Measurements from ENCODE around the gene SLC43A2.
"Not testable (repeated sequence)": the region's sequence is repeated elsewhere in the genome, so short reads cannot be mapped to it uniquely, and the experiment has no call there.

SLC43A2 gene

DNA sequence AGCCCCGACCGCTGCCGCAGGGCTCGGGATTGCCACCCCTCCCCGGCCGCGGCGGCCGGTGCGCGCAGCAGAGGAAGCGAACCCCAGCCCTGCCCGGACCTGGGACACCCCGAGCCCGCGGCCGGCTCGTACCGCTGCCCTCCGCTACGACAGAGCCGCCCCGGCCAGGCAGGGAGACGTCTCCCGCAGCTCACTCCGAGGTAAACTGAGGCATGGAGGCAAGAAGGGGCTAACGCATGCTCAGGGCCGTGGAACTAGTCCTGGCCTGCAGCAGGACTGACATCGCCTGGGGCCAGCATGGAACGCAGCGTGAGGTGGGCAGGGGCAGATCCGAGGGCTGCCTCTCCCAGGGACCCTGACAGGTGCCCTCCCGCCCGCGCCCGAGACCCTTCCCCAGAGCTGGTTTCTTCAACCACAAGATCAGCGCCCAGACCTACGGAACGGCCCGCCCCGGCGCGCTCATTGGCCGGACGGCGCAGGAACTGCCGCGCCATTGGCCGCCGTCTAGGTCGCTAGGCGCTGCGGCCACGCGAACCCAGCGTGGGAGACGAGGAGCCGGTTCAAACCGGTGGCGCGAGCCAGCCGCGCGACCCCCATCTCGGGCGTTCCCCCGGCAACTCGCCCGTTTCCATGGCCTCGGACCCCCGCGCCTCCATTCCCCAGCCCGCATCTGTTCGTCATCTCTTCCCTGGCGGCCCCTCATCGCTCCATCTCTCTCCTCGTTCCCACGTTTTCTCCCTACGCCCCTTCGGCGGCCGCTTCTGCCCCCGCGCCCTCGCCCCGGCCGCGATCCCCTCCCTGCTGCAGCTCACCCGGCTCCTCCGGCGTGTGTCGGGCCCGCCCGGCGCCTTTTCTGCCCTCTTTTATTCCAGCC, at the start of gene SLC43A2:
Gene SLC43A2, minus strand, starts transcription at position 853 of the 874 bp plus-strand sequence. CDS start 960 bp downstream, outside the sequence.
- intact Hi-C loops (cut with DNase I), result loop anchor here (2.0 kb wide), 1 partner anchor 21 kb away; the partner anchor contains the start of gene RILP
- peak; percentile 80 to 98 (median 88) for DNase-seq

GRCh38 chr17:1676401-1676800, 47.8 kb upstream of the SLC43A2 start:
- intact Hi-C loops (cut with DNase I), result no loop called here
- peak in 1 of 10 donors; percentile 64 for DNase-seq

DNA sequence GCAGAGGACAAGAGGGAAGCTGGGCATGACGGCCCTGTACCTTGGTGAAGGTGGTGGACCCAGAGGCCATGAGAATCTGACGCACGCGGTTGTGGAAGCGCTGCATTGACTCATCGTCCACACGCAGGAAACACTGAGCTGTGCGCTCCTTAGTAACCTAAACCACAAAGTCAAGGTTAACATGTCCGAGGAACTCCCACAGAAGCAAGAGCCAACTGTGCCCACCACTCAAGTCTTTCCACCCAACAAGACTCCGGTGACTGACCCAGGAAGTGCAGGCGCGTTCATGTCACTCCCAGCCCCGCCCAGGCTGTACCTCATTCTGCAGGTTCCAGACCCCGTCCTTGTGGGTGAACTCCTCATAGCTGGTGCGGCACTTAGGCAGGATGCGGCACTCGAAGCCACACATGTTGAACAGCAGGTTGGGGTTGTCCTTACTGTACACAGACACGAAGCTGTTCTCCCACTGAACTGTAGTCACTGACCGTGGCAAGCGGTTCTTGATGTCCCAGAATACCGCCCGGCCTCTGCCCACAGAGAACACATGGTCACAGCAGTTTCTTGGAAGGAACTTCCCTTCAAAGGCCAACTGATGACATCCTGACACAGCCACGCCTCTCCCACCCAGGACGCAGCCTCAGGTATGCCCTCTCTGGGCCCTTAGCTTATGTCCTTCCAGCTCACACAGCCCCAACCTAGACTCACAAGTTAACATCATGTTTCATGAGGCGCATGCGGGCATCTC, 44.6 kb upstream of the SLC43A2 start:
- intact Hi-C loops (cut with DNase I), result no loop called here
- DNase-seq, result peak in 2 of 10 donors; percentile 58 to 70

DNA sequence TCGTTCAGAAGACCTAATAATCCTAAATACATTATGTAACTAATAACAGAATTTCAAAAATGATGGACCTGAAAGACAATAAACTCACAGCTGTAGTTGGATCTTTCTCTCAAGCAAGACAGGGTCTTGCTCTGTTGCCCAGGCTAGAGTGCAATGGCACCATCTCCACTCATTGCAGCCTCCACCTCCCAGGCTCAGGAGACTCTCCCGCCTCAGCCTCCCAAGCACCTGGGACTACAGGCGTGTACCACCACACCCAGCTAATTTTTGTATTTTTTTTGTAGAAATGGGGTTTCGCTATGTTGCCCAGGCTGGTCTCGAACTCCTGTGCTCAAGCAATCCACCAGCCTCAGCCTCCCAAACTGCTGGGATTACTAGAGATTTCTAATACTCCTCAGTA, 35.3 kb upstream of the SLC43A2 start:
- intact Hi-C loops (cut with DNase I), result not testable (repeated sequence)
- peak in 3 of 10 donors; percentile 15 to 40 (median 19) for DNase-seq

DNA sequence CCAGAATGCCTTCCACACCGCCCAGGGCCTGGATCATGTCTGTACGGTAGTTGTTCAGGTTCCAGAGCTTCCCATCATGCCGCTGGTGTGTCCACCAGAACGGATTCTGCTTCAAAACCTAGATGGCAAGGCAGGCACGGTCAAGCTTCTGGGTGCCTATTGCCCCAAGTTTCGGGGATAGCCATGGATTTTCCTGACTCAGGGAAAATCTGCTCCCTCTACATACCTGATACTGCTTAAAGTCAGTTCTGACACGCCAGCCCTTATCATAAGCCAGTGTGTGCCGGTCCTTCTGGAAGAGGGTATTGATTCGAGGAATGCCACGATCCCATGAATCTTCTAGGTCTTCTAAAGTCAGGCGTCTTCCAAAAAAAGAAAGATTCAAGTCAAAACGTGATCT, 32.4 kb upstream of the SLC43A2 start:
- intact Hi-C loops (cut with DNase I), result no loop called here
- DNase-seq, result peak in 2 of 10 donors; percentile 33 to 42

DNA sequence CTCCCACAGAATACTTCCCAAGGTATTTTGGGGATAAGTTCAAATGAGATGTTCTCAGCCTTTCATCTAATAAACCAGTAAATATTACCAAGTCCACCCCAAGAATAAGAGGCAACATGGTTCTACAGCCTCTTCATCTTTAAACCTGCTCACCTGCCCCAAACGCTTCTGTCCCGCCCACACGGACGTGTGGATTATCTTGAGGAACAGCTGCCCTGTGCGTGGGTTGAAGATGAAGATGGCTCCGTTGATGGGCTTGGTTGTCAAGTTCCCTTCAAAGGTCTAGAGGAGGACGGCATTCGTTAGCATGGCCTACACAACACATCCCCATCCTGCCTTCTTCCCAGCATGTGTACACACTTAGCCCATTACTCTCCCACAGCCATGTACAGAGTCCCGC, 29.5 kb upstream of the SLC43A2 start:
- intact Hi-C loops (cut with DNase I), result no loop called here
- peak in 3 of 10 donors; percentile 8 to 22 (median 15) for DNase-seq

DNA sequence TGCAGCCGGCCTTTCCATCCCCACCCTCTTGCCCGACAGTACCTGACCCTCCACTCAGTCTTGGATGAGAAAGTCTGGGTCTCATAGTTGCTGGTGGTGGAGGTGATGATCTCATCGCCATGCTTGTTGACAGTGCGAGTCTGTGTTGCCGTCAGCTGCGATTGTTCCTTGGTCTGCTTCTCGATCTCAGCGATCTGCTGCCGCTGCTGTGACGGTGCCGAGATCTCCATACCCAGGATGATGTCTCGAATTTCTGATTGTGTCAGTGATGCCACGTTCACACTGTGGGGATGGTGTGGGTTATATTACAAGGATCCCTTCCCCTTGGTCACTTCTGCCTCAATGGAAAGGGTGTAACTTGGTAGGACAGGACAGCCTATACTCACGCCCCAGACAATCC, 25.1 kb upstream of the SLC43A2 start:
- peak in 3 of 10 donors; percentile 2 to 13 (median 6) for DNase-seq
- intact Hi-C loops (cut with DNase I), result no loop called here

DNA sequence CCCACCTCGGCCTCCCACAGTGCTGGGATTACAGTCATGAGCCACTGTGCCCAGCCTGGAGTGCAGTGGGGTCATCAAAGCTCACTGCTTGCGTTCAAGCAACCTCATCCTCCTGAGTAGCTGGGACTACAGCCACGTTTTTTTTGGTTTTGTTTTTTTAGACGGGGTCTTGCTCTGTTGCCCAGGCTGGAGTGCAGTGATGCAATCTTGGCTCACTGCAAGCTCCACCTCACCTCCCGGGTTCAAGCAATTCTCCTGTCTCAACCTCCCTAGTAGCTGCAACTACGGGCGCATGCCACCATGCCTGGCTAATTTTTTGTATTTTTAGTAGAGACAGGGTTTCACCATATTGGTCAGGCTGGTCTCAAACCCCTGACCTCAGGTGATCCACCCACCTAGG, 24.2 kb upstream of the SLC43A2 start:
- DNase-seq, result peak in 2 of 10 donors; percentile 10 to 11
- intact Hi-C loops (cut with DNase I), result not testable (repeated sequence)

DNA sequence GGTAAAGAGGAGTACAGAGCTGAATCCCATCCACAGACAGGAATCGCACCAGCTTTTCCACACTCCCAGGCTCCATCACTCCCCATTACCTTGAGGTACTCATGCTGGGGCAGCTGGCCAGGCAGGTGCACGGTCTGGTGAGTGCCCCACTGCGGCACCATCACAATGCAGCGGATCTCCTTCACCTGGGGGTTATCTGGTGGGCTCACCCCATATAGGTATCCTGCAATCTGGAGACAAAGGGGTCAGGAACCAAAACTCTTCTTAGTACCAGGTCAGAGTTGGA, 22.9 kb upstream of the SLC43A2 start:
- intact Hi-C loops (cut with DNase I), result no loop called here
- peak in 2 of 10 donors; percentile 19 to 32 for DNase-seq

DNA sequence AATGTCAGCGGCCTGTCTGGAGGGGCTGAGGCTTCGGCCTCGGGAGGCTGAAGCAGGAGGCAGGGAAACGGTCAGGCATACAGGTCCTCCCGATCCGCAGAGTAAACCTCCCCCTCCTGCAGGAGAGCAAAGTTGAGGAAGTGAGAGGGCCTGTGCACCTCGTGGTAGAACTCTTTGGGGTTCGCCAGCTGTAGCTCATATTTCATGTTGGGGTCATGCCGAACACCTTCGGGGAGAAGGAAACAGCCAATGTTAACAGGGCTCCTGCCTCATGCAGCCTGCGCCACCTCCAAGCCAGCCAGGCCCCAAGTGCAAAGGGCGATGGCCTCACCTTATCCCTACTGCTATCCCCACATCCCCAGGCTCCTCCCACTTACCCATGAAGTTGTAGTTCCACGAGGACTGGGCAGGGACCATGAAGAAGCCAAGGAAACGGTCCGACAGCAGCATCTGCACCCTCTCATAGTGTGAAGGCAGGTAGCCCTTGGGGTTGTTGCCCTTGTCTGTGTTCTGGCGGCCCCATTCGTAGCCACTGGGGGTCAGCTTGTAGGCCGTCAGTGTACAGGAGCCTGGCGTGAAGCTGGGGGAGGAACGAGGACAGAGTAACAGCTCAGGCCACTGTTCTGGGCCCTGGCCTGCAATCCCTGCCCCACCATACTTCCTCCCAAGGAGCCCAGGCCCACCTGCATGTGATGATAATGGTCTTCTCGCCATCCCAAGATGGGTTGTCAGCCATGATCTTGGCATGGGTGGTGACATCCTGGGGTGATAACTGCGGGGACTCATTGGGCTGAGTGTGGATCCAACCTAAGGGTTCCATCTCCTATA, 22.3 kb upstream of the SLC43A2 start:
- intact Hi-C loops (cut with DNase I), result no loop called here
- DNase-seq, result peak in 2 of 10 donors; percentile 59 to 73

- peak in 2 of 10 donors; percentile 75 to 87 for DNase-seq
- intact Hi-C loops (cut with DNase I), result loop anchor here (2.0 to 5.0 kb wide), 2 partner anchors 21 to 78 kb away; partner anchors contain the start of gene SLC43A2
Measured at GRCh38 chr17:1649844-1650501, 21.3 kb upstream of the SLC43A2 start, which contains the start of gene RILP. Gene RILP, minus strand, starts transcription at chr17:1649866. Its CDS starts 62 bp downstream, at chr17:1649804.

DNA sequence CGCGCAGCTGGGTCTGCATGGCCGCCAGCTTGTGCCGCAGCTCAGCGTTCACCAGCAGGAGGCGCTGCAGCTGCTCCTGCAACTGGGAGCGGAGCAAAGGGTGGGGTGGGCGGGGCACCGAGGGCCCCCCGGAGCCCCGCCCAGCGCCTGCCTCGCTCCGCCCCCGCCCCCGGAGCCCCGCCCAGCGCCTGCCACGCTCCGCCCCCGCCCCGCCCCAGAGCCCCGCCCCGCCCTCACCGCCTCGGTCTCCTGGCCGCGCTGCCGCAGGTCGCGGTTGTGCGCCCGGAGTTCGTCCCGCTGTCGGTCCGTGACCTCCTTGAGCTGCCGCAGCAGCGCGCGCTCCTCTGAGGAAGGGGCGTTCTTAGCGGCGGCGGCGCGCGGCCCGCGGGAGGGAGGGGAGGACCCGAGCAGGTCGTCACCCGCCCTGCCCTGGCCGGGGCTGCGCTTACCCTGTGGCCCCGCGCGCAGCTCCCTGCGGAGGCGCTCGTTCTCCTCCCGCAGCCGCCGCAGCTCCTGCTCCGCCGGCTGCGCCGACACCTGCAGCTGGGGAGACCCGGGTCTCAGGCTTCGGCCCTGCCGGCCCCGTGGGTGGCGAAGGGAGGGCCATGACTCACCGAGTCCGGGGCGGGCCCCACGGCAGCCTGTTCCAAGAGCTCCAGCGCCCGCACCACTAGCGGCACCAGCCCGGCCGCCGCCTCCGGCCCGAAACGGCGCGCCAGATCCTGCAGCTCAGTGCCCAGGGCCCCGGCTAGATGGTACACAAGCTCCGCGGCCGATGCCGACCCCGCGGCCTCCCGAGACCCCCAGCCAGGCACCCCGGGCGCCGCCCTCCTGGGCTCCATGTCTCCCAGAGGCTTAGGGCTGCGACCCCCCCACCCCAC, 20.6 kb upstream of the SLC43A2 start:
- intact Hi-C loops (cut with DNase I), result loop anchor here (2.0 to 5.0 kb wide), 2 partner anchors 20 to 77 kb away; partner anchors contain the start of gene SLC43A2
- peak; percentile 90 to 99 (median 94) for DNase-seq

- intact Hi-C loops (cut with DNase I), result loop anchor here (2.0 to 5.0 kb wide), 2 partner anchors 20 to 76 kb away; partner anchors contain the start of gene SLC43A2
- peak in 3 of 10 donors; percentile 24 to 84 (median 84) for DNase-seq
Measured at GRCh38 chr17:1648173-1648962, 19.7 kb upstream of the SLC43A2 start.

DNA sequence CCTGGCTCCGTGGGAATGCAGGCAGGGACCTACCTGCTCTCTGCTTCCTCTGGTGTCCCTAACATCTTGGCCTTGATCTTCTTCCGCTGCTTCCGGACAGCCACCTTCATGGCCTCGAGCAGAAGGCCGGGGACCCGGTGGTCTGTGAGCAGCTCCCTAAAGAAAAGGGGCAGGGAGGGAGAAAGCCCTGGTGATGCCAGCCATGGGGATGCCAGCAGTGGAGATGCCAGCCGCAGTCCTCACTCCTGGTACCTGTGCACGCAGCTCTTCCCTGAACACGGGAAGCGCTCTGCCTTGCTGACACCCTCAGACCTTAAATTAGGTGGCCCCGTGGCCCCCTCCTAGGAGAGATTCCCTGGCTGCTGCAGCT, 19.2 kb upstream of the SLC43A2 start:
- DNase-seq, result peak in 1 of 10 donors; percentile 80
- intact Hi-C loops (cut with DNase I), result loop anchor here (2.0 to 5.0 kb wide), 2 partner anchors 19 to 75 kb away; partner anchors contain the start of gene SLC43A2

- intact Hi-C loops (cut with DNase I), result loop anchor here (5.0 kb wide), 1 partner anchor 74 kb away; no protein-coding TSS in a partner anchor
- peak in 3 of 10 donors; percentile 64 to 73 (median 72) for DNase-seq
Measured at GRCh38 chr17:1646199-1646875, 17.7 kb upstream of the SLC43A2 start.

- DNase-seq, result peak in 2 of 10 donors; percentile 78 to 86
- intact Hi-C loops (cut with DNase I), result loop anchor here (5.0 kb wide), 1 partner anchor 73 kb away; no protein-coding TSS in a partner anchor
Measured at GRCh38 chr17:1645207-1646171, 16.9 kb upstream of the SLC43A2 start, which contains the start of gene SCARF1. Gene SCARF1, minus strand, starts transcription at chr17:1645732. Its CDS starts 35 bp downstream, at chr17:1645697.
